GF-D8 (cell line): Measurements from ENCODE around the gene BHLHA15.

Source experiments
- DNase-seq: peaks from one replicate; lab custom pipeline; 2025; lab: John Stamatoyannopoulos, UW

The BHLHA15 gene

DNA sequence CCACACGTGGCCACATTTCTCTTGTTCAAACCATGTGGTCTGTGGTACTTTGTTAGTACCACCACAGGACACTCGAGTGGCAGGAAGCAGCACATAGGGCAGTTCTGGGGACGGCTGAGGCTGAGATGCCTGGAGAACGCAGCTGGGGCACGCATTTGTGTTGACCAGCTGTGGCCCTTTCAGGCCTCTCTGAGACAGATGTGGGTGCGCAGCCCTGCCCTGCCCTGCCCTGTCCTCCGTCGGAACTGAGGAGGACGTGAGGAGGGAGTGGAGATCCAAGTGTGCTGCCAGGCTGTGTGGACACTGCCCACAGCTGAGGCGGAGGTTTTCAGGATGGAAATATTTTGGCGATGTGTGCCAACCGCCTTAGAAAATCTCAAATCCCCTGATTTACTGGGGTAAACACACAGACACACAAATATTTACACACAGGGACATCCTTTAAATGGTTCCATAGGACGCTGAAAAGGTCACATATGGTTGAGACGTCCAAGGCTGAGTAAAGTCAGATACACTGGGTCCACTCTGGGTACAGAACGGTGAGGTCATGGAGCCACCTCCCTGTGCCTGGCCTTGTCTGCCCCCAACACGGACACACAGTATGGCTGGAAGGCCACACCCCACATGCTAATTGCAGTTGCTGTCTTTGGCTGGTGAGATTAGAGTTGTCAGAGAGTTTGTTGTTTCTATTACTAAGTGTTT, 14.8 kb downstream of the BHLHA15 start:
- DNase-seq, result no peak

DNA sequence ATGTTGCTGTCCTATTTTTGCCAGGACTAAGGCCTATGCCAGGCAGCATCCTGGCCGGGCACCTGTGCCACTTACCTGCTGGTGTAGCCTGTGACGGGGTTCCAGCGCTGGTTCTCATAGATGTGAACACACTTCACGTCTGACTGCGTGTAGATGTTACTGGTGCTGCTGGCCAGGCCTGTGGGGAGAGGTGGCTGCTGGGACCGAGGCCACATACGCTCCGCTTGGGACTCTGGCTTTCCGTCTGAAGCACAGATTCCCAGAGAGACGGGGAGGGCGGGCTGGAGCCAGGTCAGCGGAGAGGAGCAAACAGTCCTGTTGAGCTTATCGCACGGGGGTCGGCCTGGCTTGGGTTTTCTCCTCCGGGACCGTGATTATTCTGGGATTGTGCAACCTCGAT, 16.7 kb downstream of the BHLHA15 start:
- no peak for DNase-seq

DNA sequence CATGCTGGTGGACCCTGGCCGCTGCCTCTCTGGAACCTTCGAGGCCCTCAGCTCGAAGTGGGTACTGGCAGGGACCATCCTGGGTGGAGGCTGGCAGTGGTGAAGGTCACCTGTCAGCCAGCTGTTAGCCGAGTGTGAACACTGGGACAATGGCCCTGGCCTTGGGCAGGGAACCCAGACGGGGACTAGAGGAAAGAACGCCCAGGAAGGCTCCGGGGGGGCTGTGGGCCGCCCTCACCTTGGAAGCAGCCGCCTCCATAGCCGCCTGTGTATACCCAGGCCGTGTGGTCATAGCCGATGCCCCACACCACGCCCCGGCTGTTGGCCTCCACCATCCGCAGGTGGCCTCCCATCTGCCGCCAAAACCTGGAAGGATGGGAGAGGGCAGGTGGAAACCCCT, 17.6 kb downstream of the BHLHA15 start:
- DNase-seq, result no peak

DNA sequence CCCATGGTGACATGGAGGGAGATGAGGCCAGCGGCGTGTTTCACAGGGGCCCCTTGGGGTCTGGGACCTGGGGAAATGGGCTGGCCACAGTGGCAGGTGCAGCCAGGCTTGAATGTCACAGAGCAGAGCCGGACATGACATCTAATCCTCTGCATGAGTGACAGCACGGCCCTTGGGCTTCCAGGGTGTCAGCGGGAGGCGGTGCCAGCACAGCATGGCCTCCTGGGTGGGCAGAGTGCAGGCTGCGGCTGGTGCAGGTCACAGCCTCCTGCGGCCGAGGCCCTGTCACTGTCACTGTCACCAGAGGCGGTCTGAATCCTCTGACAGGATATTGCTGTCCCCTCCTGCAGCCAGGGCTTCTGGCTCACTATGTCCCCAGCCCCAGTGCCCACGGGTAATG, 18.2 kb downstream of the BHLHA15 start:
- no peak for DNase-seq

DNA sequence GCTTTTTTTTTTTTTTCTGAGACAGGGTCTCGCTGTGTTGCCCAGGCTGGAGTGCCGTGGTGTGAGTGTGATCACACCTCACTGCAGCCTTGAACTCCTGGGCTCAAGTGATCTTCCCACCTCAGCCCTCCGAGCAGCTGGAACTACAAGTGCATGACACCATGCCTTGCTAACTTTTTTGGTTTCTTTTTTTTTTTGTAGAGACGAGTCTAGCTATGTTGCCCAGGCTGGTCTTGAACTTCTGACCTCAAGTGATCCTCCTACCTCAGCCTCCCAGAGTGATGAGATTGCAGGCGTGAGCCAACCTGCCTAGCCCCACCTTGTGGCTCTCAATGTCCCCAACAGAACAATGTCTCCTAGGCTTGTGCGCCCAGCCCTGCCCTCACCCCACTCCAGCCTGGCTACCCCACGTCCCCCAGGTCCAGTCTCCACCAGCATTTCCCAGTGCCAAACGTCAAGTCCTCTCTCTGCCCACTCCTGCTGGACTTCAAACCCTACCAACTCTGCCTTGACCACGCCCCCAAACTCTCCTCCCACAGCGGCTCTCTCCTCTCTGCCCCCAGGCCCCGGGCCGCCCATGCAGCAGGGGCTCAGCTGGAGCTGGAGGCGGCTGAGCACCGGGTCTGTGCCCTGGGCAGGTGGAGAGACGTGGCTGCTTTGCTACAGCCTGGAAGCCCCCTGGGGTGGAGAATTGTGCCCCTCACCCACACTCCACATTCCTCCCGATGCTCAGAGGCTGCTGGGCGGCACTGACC, 18.9 kb downstream of the BHLHA15 start:
- DNase-seq, result no peak

DNA sequence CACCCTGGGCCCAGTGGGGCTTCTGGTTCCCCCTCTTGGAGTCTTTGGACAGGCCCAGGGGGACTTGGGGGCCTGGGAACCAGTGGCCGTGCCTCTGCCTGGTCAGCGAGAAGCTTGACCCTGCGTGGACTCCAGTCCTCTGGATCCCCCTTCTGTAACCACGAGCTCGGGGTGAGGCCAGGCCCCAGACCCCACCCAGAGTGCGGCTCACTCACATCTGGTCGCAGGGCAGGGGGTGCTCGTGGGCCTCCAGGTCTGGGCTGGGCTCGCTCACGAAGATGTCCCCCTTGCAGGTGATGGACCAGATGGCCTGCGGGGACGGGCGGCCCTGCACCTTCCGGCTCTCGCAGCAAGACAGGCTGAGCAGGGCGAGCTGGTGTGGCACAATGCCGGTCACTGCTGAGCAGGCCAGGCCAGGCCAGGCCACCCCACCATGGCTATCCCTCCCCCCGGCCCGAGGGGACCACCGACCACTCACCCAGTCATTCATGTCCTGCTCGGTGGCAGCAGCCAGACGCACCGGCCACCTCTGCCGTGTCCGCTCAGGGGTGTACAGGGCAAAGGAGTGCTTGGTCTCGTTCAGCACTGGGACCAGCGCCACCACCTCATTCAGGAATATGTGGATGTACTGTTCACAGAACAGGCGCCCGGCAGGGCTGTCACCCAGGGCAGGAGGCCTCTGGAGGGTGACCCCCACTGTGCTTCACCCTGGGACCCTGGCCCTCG, 19.7 kb downstream of the BHLHA15 start:
- no peak for DNase-seq

DNA sequence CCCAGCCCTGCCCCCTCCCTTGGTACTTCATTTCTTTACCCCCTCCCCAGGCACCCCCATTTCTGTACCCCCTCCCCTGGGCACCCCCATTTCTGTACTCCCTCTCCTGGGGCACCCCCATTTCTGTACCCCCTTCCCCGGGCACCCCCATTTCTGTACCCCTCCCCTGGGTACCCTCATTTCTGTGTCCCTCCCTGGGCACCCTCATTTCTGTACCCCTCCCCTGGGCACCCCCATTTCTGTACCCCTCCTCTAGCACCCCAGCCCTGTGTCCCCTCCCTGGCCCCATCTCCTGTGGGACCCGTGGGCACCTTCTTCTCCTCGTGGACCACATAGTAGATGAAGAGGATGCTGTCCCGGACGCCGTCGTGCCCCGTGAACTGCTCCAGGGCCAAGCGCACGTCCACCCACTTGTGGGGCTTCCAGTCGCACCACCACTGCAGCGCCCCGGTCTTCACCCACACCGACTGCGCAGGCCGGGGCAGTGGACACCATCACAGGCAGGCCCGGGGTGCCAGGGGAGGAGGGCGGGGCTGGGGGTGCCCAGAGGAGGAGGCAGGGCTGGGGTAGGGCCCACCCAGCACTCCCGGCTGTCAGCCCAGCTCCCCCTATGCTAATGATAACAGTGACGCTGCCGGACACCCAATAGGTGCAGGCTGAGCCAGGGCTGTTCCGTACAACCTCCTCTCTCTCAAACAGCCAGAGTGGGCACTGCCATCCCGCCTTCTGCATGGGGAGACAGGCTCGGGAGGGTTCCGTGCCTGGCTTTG, 20.4 kb downstream of the BHLHA15 start:
- no peak for DNase-seq

DNA sequence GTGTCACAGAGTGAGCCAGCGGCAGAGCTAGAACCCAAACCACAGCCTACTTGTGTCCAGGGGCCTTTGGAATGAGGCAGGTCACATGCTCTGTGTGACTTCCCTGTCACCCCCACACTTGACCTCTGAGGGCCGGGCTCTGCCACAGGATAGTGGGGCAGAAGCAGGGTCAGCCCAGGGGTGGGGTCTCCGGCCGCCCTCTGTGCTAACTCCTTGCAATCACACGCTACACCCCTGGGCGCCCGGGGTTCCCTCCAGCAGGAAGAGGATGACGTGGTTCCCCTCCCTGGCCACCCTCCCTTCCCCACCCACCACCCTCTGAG, 21.0 kb downstream of the BHLHA15 start:
- DNase-seq, result no peak

DNA sequence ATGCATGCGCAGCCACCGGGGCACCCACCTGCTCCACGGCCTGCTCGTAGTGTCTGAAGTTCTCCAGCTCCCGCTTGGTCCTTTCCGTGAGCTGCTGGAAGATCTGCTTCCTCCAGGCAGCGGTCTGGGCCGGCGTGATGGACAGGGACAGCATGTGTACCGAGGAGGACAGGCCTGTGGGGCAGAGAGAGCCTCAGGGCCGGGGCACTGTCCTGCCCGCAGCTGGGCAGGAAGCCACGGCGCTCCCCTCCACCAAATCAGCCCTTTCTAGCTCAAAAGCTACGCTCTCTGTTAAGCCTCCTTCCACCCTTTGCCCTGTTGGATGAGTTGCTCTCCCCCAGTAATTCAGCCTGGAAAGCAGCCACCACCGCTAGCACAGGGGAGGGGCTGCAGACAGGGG, 21.6 kb downstream of the BHLHA15 start:
- no peak for DNase-seq

DNA sequence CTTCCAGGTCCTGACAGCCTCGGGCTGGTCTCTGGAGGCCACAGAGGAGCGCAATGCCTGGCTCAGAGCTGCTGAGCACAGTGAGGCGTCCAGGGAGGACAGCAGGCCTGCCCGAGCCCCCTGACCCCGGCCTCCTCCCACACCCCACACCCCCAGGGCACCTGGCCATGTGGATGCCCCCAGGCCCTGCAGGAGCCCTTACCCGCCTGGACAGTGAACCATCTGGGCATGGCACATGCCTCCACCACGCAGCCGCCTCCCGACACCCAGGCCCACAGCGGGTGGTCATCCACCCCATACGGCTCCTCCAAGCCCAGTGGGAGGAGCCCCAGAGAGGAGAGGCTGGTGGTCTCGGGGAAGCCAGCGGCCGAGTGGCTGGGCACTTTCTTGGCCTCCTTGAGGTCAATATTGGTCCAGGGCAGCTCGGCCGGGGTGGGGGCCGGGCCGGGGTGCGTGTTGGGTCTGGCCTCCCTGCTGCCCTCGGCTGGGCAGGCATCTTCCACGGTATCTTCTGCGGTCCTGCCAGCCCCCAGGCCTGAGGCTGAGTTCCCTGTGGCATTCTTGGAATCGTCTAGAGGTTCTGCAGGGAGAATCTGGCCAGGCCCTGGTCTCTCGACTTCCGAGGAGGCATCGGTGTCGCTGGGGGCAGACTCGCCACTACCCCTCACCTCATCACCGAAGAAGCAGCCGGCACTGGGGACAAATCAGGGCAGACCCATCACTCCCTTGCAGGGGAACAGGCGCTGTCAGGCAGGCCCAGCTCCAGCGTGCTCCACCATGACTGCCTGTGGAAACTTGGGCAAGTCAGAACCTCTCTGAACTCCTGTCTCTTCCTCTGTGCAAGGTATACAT, 22.2 kb downstream of the BHLHA15 start:
- no peak for DNase-seq

DNA sequence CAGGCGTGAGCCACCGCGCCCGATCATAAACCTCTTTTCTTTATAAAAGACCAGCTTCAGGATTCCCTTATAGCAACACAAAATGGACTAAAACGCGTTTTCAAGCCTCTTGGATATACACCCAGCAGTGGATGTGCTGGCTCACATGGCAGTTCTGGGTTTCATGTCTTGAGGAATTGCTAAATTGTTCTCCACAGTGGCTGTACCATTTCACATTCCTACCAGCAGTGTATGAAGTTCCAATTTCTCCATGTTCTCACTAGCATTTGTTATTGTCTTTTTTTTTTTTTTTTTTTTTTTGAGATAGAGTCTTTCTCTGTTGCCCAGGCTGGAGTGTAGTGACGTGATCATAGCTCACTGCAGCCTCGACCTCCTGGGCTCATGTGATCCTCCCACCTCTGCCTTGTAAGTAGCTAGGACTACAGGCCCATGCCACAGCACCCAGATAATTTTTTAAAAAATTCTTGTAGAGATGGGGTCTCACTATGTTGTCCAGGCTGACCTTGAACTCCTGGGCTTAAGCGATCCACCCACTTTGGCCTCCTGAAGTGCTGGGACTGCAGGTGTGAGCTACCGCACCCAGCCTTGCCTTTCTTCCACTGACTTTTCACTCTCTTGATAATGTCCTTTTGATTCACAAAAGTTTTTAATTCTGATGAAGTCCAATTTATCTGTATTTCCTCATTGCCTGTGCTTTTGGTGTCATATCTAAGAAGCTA, 23.3 kb downstream of the BHLHA15 start:
- DNase-seq, result no peak

DNA sequence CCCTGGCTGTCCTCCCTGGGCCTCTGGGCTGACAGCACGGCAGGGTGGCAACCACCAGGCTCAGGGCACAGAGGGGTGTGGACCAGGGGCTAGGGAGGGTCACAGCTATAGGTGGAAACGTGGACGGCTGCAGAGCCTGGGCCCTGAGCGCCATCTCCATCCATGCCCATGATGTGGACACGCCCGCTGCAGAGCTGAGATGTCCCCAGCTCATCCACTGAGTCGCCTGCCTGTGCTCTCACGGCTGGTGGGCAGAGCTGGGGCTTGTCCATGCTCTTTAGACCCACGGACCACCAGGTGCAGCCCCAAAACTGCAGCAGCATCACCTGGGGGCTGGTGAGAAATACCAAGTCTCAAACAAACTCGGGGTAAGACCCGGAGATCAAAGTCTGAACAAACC, 24.7 kb downstream of the BHLHA15 start:
- no peak for DNase-seq

DNA sequence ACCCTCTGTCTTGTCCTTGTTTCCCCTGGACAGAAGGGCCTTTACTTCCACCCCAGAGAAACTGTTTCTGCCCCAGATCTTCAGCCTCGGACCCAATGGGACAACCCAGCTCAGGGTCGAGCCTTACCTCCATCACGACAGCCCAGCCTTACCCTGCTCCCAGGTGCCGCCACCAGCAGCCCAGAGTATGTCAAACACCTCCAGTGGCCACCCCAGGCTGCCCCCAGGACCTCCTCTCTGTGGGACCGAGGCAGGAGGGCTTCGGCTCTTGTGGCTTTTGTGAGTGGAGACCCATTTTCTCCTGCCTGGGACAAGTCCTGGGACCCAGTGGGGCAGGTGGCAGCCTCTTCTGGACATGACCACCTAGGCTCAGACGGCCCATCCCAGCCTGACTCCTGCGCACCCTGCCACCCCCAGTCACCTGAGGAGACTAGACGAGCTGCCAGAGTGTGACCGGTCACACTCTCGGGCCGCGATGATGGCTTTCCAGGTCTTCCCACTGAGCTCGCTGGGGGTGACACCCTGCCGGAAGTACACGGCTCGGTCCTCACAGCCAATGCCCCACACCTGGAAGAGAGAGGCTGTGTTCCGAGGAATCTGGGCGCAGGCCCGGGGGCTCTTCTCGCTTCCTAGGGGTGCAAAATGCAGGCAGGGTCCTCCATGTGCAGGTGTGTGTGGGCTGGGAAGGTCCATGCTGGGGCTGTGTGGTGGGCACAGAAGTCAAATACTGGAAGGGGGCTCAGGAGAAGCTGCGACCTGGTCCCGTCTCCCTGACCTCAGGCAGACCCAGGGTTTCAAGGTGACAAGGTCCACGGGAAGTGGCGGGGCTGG, 25.3 kb downstream of the BHLHA15 start:
- DNase-seq, result no peak

DNA sequence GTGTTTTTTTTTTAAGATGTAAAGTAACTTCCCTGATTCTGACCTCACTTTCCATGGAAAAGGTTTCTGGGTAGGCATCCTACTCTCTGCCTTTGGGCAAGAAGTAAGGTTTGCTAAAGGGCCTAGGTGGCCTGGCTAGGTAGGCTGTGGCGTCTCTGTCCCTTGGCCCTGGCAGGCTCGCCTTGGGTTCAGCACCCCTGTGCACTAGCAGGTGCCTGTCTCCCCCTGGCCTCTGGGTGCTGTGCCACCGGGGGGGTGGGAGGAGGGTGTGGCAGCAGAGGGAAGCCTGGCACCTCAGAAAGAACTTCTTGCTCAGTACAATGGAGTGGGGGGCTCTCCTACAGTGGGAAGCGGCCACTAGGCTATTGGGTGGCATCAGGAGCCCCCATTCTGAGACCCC, 26.8 kb downstream of the BHLHA15 start:
- no peak for DNase-seq

DNA sequence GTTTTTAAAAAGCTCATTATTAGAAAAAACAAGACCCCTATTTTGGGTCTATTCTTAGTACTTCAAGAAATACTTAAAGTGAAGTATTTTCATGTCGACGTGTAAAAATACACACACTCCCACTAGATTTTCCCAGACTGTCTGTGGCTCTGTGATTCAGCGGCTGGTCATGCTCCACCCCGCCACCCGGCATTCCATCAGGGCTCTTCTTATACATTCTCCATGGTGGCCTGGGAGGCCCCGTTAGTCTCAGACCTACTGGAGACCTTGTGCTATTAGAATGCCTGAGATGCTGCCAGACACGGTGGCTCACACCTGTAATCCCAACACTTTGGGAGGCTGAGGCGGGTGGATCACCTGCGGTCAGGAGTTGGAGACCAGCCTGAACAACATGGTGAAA, 27.7 kb downstream of the BHLHA15 start:
- no peak for DNase-seq

DNA sequence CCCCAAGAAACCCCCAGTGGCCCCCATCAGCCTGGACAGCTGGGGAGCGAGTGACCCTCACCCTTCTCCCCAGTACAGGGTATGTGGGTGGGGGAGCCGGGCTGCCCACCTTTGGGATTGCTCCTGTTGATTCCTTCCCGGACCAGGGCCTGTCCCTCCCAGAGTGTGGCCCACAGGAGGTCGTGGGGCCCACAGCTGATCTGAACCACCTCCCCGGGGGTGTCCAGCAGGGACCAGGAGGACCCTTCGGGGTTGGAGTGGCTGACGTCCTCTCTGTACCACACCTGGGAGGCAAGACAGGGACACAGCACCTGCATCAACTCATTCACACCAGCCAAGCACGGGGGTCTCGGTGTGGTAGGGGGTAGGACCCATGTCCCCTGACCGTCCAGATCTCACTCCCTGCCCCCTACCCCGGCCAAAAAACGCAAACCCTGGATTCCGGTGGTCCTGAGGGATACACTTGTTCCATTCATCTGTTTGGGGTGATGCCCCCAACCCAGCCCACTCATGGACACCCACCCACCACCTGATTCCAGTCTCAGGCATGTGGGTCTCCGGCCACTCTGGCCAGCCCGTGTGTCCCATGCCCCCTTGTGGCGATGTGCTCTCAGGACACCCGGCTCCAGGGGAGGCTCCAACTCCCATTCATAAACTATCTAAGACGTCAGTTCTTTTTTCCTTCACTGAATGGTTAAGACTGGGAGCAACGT, 29.9 kb downstream of the BHLHA15 start:
- no peak for DNase-seq

DNA sequence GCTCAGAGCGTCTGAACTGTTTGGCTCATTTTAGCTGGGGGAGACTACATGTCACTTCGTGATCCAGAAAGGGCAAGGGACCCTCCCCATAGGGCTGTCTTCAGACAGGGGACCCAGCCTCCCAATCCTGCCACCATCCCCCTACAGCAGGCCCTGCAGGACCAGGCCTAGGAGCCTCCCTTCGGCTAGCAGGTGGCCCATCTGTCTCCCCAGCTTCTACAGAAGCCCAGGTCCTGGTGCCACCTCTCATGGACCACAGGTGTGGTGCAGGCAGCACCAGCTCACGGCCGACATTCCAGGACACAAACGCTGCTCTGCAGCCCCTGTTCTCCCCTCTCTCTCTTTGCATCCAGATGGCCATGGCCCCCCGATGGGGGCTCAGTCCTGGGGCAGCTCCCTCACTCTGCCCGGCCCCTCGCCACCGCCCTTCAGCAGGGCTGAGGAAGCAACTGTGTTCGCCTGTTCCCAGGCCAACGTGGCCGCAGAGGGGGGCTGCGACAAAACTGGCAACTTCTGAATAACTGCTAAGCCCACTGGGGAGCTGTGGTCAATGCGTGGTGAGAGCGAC, 30.5 kb downstream of the BHLHA15 start:
- no peak for DNase-seq

DNA sequence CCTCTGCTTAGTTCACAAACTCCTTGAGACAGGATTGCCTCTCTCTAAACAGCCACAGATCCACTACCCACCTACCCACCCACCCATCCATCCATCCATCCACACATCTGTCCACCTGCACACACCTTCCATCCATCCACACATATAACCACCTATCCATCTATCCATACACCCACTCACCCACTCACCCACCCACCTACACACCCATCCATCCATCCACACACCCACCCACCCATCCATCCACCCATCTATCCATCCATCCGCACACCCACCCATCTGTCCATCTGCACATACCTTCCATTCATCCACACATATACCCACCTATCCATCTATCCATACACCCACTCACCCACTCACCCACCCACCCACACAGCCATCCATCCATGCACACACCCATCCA, 31.1 kb downstream of the BHLHA15 start:
- no peak for DNase-seq

DNA sequence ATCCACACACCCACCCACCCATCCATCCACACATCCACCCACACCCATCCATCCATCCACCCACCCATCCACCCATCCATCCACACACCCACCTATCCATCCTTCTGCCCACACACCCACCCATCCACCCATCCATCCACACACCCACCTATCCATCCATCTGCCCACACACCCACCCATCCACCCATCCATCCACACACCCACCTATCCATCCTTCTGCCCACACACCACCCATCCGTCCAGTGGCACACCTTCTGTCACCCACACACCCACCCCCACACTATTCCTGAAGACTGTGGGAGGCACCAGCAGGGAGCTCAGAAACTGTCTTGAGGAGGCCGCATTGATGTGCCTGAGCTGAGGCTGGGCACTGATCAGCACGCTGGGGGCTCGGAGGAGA, 31.7 kb downstream of the BHLHA15 start:
- DNase-seq, result no peak
